Measurements from ENCODE around the gene PLXNA4.

Gene PLXNA4

DNA sequence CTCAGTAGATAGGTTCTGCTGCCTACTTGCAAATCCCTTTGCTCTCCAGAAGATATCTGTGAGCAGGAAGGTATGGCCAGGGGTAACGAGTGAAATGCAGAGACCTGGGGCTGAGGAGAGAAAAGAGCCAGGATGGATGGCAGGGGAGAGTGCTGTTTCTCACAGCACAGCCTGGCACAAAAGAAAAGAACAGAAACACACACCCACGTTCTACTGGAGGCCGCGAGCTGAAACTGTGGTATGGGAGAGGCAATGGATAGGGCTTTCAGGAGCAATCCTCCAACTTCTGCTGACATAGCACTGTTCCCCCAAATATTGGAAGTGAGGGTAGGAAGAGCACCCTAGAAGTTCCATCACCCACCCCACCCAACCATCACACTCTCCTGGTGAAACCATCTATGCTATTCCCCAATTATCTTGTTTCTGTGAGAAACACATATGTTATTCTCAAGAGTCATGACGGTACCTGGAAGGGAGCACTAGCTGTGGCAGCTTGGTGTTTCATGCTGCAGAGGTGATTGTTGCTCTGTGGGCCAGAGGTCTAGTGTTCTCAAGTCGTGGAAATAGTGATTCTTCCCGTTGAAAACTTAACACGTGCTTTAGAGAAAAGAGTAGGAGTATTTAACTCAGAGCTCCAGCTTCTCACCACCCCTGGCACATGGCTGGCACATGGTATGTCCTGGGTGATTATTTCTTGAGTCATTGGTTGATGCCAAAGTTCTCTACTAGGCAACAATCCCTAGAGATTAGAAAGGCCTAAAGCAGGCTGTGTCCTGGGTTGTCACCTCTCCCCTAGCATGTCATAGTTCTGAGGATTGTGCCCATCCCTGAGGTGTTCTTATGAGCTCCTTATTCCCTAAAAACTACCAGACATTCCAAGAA lies 198.3 kb downstream of the PLXNA4 start:
- TF ChIP-seq POLR2AphosphoS5 (IDR thresholded peaks at IDR 0.05; ENCODE audit: low read depth, low read length) (no peak), POU2F2 (IDR thresholded peaks at IDR 0.05; ENCODE audit: low read depth, low read length) (no peak), PAX5 (IDR thresholded peaks at IDR 0.05; ENCODE audit: insufficient read depth, low read length, severe bottlenecking) (no peak), POLR2A (IDR thresholded peaks at IDR 0.05; ENCODE audit: low read depth, low read length) (no peak), SPI1 (IDR thresholded peaks at IDR 0.05; ENCODE audit: low read depth, low read length) (no peak), TAF1 (IDR thresholded peaks at IDR 0.05; ENCODE audit: low read depth, low read length) (no peak)
- DNase-seq (ENCODE audit: insufficient read length, low spot score) (no peak), FAIRE-seq (no peak)

DNA sequence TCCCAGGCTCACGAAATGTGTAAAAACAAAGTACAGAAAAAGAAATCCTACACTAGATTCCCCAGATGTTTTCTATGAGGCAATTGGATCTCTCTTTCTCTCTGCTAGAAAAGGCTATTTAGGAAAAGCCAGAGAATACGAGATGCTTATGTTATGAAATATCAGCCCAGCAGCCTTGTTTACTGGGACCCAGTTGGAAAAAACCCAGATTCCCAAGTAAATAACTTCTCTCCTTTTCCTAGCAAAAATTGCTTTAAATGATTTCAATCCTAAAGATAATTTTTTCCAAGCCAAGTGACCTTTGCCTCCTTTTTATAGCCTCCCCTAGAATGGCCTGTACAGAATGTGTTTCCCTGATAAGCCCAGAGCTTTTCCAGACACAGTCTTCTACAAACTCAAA lies 199.3 kb downstream of the PLXNA4 start:
- DNase-seq (ENCODE audit: insufficient read length, low spot score) = no peak
- FAIRE-seq = no peak
- TF ChIP-seq SPI1 (IDR thresholded peaks at IDR 0.05; ENCODE audit: low read depth, low read length) = no peak
- TF ChIP-seq TAF1 (IDR thresholded peaks at IDR 0.05; ENCODE audit: low read depth, low read length) = no peak
- TF ChIP-seq POU2F2 (IDR thresholded peaks at IDR 0.05; ENCODE audit: low read depth, low read length) = no peak
- TF ChIP-seq POLR2A (IDR thresholded peaks at IDR 0.05; ENCODE audit: low read depth, low read length) = no peak
- TF ChIP-seq POLR2AphosphoS5 (IDR thresholded peaks at IDR 0.05; ENCODE audit: low read depth, low read length) = no peak
- TF ChIP-seq PAX5 (IDR thresholded peaks at IDR 0.05; ENCODE audit: insufficient read depth, low read length, severe bottlenecking) = no peak

DNA sequence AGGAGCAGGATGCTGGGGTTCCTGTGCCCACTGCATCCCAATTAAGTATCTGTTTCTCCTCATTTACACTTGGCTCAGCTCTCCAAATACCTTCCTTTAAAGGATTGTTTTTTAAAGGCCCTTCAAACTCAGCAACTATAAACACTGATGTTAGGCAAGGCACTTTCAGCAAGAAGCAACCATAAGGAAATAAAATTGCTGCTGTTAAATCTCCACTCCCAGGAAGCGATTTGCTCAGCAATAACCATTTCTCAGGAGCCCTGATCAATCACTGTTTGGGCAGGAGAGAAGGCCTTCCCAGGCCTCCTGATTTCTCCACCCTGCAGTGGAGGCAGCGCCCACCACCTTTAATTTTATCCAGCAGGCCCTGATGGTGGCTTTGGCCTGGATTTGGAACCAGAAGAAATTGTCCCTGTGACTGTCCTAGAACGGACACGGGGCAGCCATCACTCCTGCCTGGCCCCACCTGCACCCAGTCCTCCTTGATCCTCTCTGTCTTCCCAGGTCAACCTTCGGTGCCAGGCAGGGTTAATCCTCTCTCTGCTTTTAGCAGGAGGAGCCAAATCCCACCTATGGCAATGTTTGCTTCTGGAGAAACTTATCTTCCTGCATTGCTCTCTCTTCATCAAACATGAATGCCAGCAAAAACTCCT lies 199.8 kb downstream of the PLXNA4 start:
- FAIRE-seq (no peak), DNase-seq (ENCODE audit: insufficient read length, low spot score) (no peak)
- no peak for TF ChIP-seq TAF1 (IDR thresholded peaks at IDR 0.05; ENCODE audit: low read depth, low read length)
- no peak for TF ChIP-seq SPI1 (IDR thresholded peaks at IDR 0.05; ENCODE audit: low read depth, low read length)
- TF ChIP-seq POLR2AphosphoS5 (IDR thresholded peaks at IDR 0.05; ENCODE audit: low read depth, low read length) = no peak
- no peak for TF ChIP-seq POU2F2 (IDR thresholded peaks at IDR 0.05; ENCODE audit: low read depth, low read length)
- TF ChIP-seq POLR2A (IDR thresholded peaks at IDR 0.05; ENCODE audit: low read depth, low read length) = no peak
- no peak for TF ChIP-seq PAX5 (IDR thresholded peaks at IDR 0.05; ENCODE audit: insufficient read depth, low read length, severe bottlenecking)

DNA sequence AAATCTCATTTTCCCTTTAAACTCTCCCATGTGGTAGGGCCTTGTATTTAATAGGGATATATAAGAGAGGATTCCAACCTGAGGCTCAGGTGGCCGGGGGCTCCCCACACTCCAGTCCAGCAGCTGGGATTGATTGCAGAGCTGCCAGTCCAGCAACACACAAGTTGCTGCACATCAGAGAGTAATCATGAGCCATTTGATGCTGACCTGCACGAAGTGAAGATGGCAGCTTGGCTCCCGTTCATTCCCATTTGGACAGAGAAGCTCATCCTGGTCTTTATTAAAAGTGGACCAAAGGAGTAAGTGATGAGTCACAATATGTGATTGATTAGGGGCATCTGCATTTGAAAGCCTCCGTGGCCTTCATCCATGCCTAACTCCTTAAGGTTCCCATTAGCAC lies 202.4 kb downstream of the PLXNA4 start:
- TF ChIP-seq POLR2AphosphoS5 (IDR thresholded peaks at IDR 0.05; ENCODE audit: low read depth, low read length) = no peak
- TF ChIP-seq POLR2A (IDR thresholded peaks at IDR 0.05; ENCODE audit: low read depth, low read length) = no peak
- no peak for TF ChIP-seq POU2F2 (IDR thresholded peaks at IDR 0.05; ENCODE audit: low read depth, low read length)
- FAIRE-seq = no peak

DNA sequence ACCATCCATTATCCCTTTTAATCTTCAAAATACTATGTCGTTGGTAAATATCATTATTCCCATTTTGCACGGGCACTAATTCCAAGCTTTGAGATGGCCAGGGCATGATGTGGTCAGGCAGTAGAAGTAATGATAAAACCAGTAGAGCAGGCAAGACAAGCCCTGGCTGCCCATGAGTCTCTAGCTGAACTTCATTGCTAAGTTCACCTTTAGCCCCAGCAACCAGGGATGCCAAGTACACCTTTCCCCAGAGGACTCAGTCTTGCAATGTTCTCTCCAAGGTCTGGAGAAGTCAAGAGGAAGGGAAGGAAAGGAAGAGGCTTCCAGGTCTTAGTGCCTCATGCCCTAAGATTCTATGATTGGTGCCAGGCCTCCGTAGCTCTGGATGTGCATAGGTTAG lies 203.2 kb downstream of the PLXNA4 start:
- no peak for TF ChIP-seq POU2F2 (IDR thresholded peaks at IDR 0.05; ENCODE audit: low read depth, low read length)
- TF ChIP-seq PAX5 (IDR thresholded peaks at IDR 0.05; ENCODE audit: insufficient read depth, low read length, severe bottlenecking) = no peak
- no peak for FAIRE-seq
- DNase-seq (ENCODE audit: insufficient read length, low spot score) = no peak

More for the DNA sequence above, 202.4 kb downstream of the PLXNA4 start:
- no peak for DNase-seq (ENCODE audit: insufficient read length, low spot score)

DNA sequence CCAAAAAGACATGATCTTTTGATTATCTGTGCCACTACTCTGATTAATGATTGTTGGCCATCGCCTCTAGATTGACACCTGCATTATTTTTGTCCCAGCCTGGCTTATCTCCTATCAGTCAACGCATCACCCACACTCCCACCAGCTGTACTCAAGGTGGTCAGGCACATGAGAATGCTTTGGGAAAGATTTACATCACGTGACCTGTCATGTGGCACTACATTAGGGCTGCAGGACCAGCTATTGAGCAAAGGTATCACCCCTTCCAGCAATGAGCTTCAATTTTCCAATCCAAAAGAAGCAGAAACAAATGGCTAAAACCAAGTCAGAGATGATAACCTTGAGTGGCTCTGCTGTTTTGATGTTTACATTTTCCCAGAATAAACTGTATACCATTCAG lies 204.3 kb downstream of the PLXNA4 start:
- DNase-seq (ENCODE audit: insufficient read length, low spot score) = no peak
- no peak for FAIRE-seq
- TF ChIP-seq POLR2AphosphoS5 (IDR thresholded peaks at IDR 0.05; ENCODE audit: low read depth, low read length) = no peak
- TF ChIP-seq PAX5 (IDR thresholded peaks at IDR 0.05; ENCODE audit: insufficient read depth, low read length, severe bottlenecking) = no peak
- no peak for TF ChIP-seq POU2F2 (IDR thresholded peaks at IDR 0.05; ENCODE audit: low read depth, low read length)
- TF ChIP-seq TAF1 (IDR thresholded peaks at IDR 0.05; ENCODE audit: low read depth, low read length) = no peak
- TF ChIP-seq SPI1 (IDR thresholded peaks at IDR 0.05; ENCODE audit: low read depth, low read length) = no peak
- no peak for TF ChIP-seq POLR2A (IDR thresholded peaks at IDR 0.05; ENCODE audit: low read depth, low read length)

DNA sequence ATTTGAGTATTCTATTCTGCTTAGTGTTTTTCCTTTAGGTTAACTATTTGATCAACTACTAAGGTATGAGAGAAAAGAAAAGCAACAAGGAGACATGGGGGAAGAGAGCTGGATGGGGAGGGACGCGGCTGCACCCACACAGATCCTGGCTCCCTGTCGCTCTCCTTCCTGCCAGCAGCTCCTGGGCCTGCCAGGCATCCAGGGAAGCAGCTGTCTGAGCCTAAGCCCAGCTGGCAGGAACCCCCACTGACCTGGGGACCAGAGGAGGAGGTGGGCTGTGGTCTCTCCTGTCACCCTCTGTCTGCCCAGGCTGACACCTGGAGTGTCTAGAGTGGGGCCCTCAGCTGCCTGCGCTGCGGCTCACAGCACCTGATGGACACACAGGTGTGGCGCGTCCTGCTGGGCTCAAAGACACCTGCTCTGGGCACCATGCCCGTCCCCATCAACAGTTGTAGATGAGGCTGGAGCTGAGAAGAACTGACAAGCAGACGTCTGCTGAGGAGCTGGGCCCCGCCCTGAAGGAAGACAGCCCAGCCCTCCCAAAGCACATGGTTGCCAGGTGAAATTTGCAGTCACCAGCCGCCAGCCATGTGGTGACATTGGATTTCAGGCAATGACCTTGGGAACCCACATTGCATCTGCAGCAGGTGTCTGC lies 207.9 kb downstream of the PLXNA4 start:
- FAIRE-seq (no peak), DNase-seq (ENCODE audit: insufficient read length, low spot score) (no peak)
- TF ChIP-seq SPI1 (IDR thresholded peaks at IDR 0.05; ENCODE audit: low read depth, low read length) = no peak
- no peak for TF ChIP-seq POLR2AphosphoS5 (IDR thresholded peaks at IDR 0.05; ENCODE audit: low read depth, low read length)
- no peak for TF ChIP-seq POLR2A (IDR thresholded peaks at IDR 0.05; ENCODE audit: low read depth, low read length)
- no peak for TF ChIP-seq PAX5 (IDR thresholded peaks at IDR 0.05; ENCODE audit: insufficient read depth, low read length, severe bottlenecking)
- no peak for TF ChIP-seq POU2F2 (IDR thresholded peaks at IDR 0.05; ENCODE audit: low read depth, low read length)
- TF ChIP-seq TAF1 (IDR thresholded peaks at IDR 0.05; ENCODE audit: low read depth, low read length) = no peak

DNA sequence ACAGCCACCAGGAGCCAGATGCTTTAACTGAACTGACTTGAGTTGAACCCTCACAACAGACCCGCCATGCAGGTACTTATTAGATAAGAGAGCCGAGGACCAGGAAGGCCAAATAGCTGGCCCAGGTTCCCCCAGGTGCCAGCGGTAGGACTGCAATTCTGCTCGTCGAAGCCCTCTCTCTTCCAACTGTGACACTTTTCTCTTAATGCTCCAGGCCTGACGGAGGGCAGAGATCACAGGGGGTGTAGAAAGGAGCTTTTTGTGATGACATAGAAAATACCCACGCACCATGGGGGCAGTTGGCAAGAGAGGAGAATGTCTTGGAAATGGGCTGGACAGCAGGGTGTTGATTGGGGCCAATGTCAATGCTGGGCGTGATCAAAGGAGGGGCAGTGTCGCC lies 208.5 kb downstream of the PLXNA4 start:
- TF ChIP-seq POLR2AphosphoS5 (IDR thresholded peaks at IDR 0.05; ENCODE audit: low read depth, low read length) (no peak), PAX5 (IDR thresholded peaks at IDR 0.05; ENCODE audit: insufficient read depth, low read length, severe bottlenecking) (no peak), POLR2A (IDR thresholded peaks at IDR 0.05; ENCODE audit: low read depth, low read length) (no peak), TAF1 (IDR thresholded peaks at IDR 0.05; ENCODE audit: low read depth, low read length) (no peak), POU2F2 (IDR thresholded peaks at IDR 0.05; ENCODE audit: low read depth, low read length) (no peak), SPI1 (IDR thresholded peaks at IDR 0.05; ENCODE audit: low read depth, low read length) (no peak)
- DNase-seq (ENCODE audit: insufficient read length, low spot score) (no peak), FAIRE-seq (no peak)

DNA sequence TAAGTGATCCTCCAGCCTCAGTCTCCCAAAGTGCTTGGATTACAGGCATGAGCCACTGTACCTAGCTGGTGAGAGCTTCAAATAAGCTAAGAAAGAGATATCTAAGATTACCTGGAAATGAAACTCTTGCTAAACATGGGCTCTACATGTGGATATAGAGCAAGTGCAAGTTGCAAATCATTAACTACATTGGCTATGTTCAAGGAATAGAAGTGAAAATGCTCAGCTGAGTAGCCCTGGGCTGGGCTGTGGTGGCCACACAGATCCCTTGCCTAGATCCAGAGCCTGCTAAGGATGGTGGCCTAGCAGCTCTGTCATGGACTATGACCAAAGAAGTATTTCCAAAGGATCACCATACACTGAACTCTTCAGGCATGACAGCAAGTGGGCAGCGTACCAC lies 209.3 kb downstream of the PLXNA4 start:
- TF ChIP-seq SPI1 (IDR thresholded peaks at IDR 0.05; ENCODE audit: low read depth, low read length) (no peak), POLR2A (IDR thresholded peaks at IDR 0.05; ENCODE audit: low read depth, low read length) (no peak), TAF1 (IDR thresholded peaks at IDR 0.05; ENCODE audit: low read depth, low read length) (no peak), PAX5 (IDR thresholded peaks at IDR 0.05; ENCODE audit: insufficient read depth, low read length, severe bottlenecking) (no peak)
- no peak for FAIRE-seq
- DNase-seq (ENCODE audit: insufficient read length, low spot score) = no peak
